SU-DHL-6 (cell line): Measurements from ENCODE around the gene ELMOD2.

Experiments
- EZH2phosphoT487 ChIP-seq: fragments of 200-600 bp; sonication (generic), shearing (Covaris generic); conservative IDR thresholded peaks from 2 replicates; pipeline ENCODE4 v1.6.1; 2018; ENCODE audit warnings: mild to moderate bottlenecking, antibody characterized with exemption, low read length, moderate library complexity, mixed read lengths
- TF ChIP-seq, protein P1 (sequence below): fragments of 200-600 bp; sonication (generic); IDR thresholded peaks from one replicate; pipeline ENCODE4 v1.5.1; 2017; ENCODE audit warnings: antibody characterized with exemption, mild to moderate bottlenecking, low read length, moderate library complexity; ENCODE audit not compliant: insufficient read depth, poor library complexity, severe bottlenecking

DNA sequence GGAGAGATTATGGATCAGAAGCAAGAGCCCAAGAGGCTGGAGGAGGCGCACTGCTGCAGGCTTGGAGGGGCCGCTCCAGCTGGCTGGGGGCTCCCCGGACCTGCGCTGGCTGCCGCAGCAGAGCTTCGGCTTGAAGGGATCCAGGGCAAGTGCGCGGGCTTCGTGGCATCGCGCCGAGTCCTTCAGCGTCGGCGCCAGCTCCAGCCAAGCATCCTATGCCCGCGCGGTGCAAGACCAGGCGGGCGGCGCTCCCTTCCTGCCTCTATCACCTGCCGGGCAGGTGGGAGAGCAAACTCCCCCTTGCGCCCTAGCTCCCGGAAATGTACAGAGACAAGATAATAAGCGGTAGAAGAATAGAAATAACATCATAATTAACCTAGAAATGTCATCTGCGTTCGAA is 55.3 kb downstream of the ELMOD2 start:
- TF ChIP-seq, protein P1, sequence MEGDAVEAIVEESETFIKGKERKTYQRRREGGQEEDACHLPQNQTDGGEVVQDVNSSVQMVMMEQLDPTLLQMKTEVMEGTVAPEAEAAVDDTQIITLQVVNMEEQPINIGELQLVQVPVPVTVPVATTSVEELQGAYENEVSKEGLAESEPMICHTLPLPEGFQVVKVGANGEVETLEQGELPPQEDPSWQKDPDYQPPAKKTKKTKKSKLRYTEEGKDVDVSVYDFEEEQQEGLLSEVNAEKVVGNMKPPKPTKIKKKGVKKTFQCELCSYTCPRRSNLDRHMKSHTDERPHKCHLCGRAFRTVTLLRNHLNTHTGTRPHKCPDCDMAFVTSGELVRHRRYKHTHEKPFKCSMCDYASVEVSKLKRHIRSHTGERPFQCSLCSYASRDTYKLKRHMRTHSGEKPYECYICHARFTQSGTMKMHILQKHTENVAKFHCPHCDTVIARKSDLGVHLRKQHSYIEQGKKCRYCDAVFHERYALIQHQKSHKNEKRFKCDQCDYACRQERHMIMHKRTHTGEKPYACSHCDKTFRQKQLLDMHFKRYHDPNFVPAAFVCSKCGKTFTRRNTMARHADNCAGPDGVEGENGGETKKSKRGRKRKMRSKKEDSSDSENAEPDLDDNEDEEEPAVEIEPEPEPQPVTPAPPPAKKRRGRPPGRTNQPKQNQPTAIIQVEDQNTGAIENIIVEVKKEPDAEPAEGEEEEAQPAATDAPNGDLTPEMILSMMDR: no peak
- TF ChIP-seq EZH2phosphoT487: no peak
